NCI-H446 (cell line): Measurements from ENCODE around the gene CDK9.

Experiments
- DNase-seq, 2 experiments: peaks; one replicate each; lab custom pipeline; 2025; lab: John Stamatoyannopoulos, UW

CDK9 gene

DNA sequence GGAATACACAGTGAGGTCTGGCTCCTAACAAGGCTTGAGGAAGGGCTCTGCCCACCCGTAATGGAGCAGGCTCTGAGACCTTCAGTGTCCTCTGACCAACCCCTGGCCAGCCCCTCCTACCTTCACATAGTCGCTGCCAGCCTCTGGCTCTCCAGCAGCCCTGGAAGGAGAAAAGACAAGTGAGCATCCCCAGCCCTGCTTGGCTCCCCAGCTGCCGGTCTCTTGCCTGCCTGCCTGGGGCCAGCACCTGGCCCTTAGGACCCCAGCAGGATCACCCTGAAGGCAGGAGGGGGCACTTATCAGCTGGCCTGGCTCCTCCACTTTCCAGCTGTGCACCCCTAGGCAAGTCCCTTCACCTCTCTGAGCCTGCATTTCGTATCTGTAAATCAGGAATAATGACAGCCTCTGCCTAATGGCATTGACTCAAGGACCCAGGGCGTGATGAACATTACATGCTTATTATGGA is 24.3 kb upstream of the CDK9 start:
- no peak for DNase-seq

DNA sequence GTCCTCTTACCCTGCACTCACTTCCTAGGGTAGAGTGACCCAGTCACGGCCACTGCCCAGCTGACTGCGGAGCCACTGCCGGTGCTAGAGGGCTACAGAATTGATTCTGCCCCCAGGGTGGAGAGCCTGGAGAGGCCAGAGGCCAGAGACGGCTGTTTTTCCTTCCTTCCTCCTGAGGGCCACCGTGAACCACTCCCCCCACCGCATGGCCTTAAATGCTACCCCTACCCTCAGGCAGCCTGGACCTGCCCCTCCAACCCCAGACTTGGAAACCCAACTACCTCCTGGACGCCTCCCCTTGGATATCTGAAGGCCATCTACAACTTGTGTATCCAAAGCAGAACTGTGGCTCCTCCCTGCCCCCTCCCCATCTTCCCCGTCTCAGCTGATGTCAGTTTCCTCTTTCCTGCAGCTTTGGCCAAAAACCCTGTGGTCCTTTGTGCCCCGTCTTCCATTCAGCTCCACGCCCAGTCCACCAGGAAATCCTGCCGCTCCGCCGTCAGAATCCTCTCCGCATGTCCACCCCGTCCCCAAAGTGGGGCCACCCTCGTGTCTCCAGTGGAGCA is 23.6 kb upstream of the CDK9 start:
- DNase-seq: no peak

DNA sequence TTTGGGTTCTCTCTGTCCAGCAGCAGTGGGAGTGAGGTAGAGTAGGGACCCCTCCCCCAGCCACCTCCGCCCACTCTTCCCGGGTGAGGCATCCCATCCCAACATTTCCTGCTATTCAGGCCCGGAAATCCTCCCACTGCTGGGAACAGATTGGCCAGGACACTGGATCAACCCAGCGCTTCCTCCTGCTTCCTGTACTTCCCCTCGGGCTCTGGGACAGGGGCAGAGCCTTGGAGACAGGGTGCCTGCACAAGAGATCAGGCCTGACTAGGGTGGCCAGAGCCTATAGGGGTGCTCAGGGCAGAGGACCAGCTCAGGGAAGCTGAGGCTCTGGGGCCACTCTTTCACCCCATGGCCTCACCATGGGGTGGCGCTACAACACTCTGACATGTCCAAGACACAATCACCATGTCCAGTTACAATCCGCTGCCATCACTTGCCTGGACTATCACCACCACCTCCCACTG is 21.9 kb upstream of the CDK9 start:
- DNase-seq: no peak

DNA sequence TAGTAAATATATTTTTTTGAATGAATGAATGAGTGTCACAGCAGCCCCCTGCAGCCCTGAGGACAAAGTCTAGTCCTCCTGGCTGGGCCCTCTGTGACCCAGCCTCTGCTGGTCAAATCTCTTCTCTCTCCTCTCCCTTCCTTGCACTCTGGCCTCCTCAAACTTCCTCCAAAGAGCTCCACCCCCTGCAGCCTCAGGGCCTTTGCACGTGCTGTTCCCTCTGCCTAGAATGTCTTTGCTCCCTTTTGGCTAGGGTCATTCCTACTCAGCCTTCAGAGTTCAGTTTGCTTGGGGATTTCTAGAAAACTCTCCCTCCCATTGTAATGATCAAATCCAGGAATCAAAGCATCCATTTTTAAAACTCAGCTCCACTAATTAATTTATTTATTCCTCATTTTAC is 20.4 kb upstream of the CDK9 start:
- no peak for DNase-seq

DNA sequence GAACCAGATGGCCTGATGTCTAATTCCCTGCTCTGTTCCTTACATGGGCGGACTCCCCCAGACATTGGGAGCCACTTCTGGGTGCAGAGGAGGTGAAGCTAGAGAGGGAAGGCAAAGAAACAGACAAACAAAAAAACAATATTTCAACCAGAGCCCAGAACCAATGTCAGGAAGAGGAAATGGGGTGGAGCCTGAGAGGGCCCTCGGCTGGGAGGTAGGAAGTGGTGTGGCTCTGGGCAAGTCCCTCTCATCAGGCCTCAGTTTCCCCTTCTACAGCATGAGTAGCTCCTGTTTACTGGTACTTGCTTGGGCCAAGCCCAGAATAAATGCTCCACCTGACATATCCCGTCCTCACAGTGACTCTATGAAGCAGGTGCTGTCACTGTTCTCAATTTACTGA is 18.4 kb upstream of the CDK9 start:
- DNase-seq: no peak

DNA sequence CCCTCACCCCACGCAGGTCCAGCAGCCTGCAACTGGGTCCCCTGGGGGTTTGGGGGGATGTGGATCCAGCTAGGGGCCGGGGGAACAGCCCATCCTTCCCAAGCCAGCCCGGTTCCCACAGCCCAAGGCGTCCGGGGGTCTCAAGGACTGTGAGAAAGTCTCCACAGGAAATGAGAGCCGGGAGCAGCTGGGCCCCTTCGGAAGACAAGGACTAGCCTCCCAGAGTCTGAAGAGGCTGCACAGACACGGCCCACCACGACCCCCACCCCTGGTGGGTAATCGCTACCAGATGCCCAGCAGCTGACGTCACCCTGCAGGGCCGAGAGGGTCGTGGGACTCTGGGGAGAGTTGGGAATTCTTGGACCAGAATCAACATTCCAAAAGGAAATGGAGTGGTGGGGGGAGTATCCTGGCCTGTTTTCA is 17.9 kb upstream of the CDK9 start:
- no peak for DNase-seq

DNA sequence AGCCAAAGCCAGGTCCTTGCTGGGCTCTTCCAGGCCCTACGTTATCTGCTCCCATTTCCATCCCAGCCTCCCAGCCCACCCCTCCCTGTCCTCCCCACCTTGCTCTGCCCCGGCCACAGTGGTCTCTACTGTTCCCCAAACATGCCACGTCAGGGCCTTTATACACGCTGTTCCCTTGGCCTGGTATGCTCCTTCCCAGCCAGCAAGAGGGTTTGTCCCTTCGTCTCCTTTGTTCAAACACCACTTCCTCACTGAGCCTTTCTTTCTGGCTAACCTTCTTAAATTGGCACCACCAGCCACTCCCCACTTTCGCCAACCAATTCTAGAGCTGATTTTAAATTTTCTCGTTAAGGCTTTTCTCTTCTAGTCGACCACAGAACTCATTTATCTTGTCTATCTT is 17.1 kb upstream of the CDK9 start:
- DNase-seq: no peak

DNA sequence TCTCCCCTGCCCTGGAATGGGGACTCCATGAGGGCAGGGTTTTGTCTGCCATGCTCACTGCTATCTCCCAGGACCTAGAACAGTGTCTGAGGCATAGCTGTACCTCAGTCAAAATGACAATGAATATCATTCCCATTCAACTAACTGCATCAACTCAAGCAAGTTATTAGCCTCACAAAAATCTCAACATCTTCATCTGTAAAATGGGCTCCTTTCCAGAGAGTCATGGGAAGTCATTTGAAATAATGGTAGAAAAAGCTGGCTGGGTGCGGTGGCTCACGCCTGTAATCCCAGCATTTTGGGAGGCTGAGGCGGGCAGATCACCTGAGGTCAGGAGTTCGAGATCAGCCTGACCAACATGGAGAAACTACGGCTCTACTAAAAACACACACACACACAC is 16.7 kb upstream of the CDK9 start:
- no peak for DNase-seq

DNA sequence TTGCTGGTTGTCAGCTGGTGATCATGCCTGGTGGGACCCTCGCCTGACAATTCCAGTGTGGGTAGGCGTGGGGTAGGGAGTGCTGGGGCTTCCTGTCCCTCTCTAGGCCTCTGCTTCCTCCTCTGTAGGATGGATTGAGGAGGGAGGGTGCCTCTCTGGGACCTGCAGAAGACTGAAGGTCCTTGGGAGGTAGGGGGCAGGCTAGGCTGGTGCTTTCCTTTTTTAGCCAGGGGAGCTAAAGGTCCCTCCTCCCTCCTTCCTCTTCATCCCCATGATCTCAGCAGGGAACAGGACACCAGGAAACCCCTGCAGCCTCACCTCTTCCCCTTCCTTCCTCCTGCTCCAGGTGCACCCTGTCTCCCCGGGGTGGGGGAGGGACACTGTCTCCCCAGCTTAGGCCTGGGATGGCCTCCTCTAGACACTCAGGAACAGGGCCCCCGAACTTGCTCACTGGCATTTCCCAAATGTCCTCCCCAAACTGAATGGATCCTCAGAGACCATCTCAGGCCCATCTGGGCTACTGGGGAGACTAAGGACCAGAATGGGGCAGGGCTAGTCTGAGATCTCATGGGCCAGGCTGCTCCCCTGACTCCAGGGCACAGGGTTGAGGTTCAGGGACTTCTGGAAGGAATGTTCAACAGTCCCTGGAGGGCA is 15.8 kb upstream of the CDK9 start:
- no peak for DNase-seq

DNA sequence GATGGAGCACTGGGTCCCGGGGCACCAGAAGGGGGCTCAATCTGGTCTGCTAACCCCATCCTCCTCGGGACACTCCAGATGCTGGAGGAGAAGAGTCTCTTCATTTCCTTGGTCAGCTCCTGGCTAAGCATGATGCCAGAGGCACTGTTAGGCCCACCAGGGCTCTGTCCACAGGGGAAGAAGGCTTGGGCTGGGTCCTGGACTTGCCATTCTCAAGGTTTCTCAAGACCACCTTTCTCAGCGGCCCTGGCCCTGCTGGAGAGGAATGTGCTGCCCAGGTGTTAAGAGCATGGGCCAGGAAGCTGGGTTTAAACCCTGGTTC is 15.3 kb upstream of the CDK9 start:
- DNase-seq: no peak

DNA sequence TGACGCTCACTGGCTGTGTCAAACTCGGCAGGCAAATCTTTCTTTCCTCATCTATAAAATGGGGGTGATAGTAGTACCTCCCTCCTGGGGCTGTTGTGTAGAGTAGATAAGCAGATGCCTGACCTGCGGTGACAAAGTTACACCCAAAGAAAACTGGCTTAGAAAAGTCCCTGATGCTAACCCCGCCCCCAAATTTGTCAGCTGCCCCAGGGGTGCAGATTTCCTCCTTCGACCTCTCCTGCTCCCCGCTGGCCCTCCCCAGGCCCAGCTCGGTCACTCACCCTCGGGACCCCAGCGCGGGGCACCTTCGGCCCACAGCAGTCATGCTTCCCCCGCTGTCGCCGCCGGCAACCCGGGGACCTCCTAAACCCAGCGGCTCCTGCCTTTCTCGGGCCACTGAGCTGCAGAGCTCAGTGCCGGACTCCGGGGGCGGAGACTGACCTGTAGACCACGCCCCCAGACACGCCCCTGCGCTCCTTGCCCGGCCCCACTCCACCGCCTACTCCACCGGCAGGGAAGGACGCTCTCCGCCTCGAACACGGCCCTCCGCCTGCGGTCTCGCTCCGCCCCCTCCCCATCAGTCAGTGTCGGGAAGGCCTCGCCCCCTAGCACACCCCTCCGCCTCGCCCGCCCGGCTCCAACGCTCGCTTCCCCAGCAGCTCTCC is 14.8 kb upstream of the CDK9 start:
- peak; percentile 79 to 91 for DNase-seq

DNA sequence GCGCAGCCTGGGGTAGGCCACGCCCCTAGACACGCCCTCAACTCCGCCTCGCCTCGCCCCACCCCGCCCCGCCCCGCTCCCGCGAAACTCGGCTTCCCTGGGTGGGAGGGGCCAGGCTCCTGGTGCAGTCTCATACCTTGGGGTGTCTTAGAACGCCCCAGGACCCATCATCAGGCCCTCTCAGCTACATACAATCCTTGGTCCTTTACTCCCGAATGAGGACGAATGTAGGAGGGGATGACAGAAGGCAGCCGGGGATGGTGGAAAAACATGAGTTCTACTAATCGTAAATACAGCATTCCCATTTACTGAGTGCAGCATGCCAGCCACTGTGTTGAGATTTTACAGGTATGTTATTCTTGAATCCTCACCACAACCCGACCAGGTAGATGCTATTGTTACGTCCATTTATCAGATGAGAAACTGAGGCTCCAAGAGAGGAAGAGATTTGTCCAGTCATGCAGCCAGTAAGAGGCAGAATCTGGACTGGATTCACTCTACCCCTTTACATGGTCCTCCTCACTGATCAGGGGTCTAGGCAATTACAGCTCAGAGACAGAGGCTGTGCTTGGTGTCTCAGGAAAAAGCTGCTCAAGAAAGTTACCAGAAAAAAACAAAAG is 14.2 kb upstream of the CDK9 start:
- DNase-seq: no peak

DNA sequence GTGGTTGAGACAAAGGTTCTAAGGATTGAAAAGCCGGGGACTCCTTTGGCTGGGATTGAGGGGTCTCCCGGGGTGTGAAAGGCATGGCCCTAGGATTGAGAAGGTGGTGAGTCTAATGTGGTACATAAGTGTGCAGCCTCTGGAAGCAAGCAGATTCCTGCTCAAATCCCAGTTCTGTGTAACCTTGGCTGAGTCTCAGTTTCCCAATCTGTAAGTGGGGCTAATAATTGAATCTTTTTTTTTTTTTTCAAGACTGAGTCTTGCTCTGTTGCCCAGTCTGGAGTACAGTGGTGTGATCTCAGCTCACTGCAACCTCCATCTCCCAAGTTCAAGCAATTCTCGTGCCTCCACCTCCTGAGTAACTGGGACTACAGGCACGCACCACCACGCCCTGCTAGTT is 13.2 kb upstream of the CDK9 start:
- DNase-seq: no peak

DNA sequence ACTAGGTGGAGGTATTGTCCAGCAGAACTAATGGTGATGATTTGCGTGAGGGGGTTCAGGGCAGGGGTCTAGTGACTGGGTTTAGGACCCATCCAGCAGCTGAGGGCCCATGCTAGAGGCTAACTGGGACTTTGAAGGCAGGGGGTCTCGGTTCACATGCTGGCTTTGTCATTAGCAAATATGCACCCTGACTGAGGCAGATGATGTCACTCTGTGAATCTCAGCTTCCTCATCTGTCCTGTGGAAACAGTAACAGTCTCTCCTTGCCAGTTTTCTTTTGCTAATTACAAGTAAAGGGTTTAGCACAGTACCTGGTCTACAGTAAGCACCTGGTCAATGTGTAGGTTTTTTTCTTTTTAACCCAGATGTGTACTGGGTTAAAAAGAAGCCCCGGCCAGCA is 12.6 kb upstream of the CDK9 start:
- DNase-seq: no peak

DNA sequence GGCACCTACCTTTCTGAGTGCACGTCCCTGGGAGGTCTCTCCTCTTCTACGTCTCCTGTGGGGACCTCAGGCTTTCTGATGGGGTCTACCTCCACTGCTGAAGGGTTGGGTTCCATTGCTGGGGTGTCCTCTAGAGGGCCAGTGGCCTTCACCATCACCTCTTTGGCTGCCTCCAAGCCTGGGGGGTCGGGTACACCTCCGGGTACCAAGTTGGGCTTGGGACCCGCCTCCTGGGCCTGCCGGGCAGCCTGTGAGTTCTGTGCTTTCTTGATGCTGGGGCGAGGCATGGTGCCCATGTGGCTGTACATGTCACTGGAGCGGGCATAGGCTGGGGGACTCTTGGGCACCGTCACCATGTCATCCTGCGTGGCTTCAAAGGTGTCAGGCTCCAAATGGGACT is 11.9 kb upstream of the CDK9 start:
- DNase-seq: no peak

DNA sequence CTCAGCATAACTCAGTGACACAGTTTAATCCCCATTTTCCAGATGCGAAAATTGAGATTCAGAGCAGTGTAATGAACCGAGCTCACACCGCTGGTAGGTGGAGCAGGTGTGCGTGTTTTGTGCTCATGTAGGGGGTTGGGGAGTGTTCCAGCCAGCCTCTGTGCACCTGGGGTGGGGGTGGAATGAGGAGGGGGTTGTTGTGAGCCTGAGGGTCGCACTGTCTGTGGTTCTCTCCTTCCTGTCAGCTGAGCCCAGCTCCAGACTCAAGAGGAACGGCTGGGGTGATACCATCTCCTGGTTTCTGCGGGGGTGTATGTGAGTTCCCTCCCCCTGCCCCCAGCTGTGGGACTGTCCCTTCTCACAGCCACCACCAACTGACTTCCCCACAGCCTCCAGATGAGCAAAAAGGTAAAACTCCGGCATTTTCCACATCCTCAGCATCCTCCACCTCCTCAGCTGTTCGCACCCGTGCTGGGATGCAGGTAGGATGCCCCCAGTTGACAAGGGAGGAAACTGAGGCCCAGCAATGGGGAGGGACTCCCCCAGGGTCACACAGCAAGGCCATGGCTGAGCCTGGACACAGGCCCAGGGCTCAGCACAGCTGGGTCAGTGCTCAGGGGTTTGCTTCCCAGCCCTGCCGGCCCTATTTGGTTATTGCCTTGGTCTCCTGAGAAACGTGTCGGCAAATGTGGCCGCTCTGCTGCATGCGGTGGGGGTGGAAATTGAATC is 9.5 kb upstream of the CDK9 start:
- no peak for DNase-seq

DNA sequence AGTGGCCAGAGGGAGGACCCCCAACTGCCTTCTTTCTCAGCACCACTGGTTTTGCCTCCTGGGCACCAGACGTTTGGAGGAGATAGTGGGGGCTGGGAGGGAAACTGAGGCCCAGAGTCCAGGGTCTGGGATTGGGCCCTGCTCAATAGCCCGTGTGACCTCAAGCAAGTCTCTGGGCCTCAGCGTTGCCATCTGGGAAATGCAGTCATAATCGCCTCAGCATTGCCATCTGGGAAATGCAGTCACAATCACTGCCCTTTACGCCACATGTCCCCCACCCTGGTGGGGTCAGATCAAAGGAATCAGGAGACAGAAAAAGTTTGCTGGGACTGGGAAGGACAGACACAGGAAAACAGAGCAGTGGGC is 8.9 kb upstream of the CDK9 start:
- no peak for DNase-seq

DNA sequence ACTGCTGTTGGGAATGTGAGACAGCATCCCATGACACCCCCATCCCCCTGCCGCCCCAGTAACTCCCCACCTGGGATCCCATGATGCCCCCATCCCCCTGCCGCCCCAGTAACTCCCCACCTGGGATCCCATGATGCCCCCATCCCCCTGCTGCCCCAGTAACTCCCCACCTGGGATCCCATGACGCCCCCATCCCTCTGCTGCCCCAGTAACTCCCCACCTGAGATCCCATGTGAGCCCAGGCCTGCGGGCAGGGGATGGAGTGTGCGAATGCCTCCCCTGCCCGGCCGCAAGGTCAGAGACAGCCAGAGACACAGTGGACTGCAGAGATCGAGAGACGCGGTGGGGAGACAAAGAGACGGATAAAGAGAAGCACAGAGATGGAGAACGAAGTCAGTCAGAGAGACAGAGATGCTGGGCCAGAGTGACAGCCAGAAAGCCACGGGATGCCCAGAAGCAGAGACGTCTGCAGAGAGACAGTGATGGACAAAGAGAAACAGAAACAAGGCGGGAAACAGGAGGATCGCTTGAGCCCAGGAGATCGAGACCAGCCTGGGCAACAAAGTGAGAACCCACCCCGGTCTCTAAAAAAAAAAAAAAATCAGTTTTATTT is 8.4 kb upstream of the CDK9 start:
- DNase-seq: no peak

DNA sequence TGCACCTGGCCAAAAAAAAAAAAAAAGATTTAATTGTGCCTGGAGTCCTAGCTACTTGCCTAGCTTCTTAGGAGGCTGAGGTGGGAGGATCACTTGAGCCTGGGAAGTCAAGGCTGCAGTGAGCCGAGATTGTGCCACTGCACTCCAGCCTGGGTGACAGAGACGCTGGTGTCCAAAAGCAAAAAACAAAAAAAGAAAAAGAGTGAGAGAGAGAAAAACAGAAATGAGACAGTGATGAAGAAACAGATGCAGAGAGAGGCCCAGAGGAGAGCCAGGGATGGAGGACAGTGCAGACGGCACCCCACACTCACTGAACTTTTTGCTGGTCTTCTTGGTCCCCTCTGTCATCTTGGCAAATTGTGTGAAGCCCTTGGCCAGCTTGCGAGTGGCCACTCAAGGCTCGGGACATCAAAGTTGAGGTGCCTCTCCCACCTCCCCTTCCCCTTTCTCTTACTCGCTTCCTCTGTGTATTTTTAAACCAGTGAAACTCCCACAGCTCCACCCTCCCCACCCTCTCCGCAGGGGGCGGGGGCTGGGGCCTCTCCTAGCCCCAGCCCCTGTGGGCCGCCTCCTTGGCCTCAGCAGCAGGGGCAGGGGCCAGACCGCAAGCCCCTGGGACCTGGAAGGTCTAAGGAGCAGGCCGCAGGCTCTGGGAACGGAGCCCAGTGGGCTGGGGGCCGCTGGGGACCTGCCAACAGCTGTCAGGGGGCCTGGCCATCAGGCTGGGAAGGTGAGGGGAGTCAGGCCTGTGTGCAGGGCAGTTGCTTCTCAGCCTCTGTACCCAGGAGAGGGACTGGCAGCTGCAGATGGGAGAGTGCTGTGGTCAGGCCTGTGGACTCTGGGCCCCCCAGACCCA is 7.3 kb upstream of the CDK9 start, which contains the start of gene SH2D3C:
SH2D3C (minus strand) TSS at position 387 of the 856 bp plus-strand sequence; CDS start at position 348, 39 bp downstream.
- DNase-seq: no peak

DNA sequence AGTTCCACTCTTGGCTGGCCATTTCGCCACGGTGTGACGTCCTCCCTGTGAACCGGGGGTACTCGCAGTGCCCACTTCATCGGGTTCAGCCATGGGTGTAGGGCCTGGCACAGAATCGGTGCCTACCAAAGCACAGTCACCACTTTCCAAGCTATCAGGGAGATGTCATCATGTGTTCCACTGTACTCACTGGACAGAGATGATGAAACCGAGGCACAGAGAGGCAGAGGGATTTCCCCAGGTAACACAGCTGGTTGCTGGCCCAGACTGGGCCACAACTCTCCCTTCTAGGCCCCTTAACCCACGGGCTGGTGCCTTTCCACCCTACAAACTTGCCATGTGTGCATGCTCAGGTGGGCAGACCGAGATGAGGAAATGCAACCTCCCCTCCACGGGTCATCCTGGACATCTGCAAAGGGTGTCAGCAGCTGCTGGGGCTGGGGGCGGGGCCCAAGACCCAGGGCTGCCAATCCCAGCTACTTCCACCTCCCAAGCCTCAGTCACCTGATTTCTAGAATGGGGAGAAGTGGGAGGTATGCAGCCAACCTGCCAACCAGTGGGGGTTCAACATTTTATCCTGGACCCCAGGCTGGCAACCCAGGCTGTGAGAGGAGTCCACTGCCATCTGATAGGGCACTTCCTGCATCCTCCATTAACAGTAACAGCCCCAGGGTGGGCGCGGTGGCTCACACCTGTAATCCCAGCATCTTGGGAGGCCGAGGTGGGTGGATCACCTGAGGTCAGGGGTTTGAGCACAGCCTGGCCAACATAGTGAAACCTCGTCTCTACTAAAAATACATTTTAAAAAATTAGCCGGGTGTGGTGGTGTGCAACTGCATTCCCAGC is 6.5 kb upstream of the CDK9 start:
- no peak for DNase-seq
